Measurements from ENCODE around the gene SVEP1.

SVEP1 gene

DNA sequence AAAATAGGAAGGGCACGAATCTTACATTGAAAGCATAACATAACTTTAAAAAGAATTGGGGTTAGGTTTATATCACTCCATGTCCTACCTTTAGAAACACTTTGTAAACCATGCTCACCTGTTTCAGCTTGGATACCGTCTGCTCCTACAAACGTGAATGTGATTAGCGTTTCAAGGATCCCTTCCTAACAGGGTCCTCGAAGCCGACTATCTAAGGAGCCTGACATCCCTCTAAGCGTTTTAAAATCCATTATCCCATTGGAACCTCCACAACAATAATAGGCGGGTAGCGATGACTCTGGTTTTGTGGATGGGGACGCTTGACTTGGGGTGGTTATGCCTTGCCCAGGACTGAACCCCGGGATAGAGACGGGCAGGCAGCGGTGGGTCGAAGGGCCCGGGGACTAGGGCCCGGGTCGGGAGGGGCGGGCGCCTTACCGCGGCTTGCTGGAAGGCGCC lies 937 bp downstream of the SVEP1 start:
- Histone ChIP-seq H3K36me3 (no peaks in the 10 kb centered on the region), H3K4me1 (ENCODE audit: control insufficient read depth in 1 of 2, insufficient read depth in 1 of 2, low read depth in 1 of 2, low read length in 1 of 2) (peaks cover 5 to 10% of the 10 kb centered on the region in 2 experiments), H3K4me3 (ENCODE audit: low read depth in 1 of 2, low read length in 1 of 2) (no peak overlapping the region), H3K27ac (no peak overlapping the region), H3K9me3 (no peaks in the 10 kb centered on the region), H3K27me3 (peaks cover 96% of the 10 kb centered on the region)
- TF ChIP-seq, protein P1, sequence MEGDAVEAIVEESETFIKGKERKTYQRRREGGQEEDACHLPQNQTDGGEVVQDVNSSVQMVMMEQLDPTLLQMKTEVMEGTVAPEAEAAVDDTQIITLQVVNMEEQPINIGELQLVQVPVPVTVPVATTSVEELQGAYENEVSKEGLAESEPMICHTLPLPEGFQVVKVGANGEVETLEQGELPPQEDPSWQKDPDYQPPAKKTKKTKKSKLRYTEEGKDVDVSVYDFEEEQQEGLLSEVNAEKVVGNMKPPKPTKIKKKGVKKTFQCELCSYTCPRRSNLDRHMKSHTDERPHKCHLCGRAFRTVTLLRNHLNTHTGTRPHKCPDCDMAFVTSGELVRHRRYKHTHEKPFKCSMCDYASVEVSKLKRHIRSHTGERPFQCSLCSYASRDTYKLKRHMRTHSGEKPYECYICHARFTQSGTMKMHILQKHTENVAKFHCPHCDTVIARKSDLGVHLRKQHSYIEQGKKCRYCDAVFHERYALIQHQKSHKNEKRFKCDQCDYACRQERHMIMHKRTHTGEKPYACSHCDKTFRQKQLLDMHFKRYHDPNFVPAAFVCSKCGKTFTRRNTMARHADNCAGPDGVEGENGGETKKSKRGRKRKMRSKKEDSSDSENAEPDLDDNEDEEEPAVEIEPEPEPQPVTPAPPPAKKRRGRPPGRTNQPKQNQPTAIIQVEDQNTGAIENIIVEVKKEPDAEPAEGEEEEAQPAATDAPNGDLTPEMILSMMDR (IDR thresholded peaks at IDR 0.05): no peak

DNA sequence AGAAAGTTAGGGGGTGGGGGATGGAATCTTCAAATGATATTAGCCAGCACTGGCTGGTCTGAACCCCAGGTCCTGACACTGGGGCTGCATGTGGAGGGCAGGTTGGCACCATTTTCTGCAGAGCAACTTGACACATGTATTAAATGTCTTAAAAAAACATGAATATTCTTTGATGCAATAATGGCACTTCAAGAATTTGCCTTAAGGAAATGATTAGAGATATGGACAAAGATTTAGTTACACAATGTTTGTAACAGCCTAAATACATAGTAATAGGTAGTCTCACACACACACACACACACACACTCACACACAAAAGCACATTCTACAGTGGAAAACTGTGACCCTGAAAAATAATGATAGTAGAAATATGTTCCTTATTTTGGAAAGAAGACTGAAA lies 3.6 kb downstream of the SVEP1 start:
- Histone ChIP-seq H3K9me3 (no peaks in the 10 kb centered on the region), H3K27ac (no peak overlapping the region), H3K4me3 (ENCODE audit: low read depth in 1 of 2, low read length in 1 of 2) (no peak overlapping the region), H3K27me3 (peaks cover 80% of the 10 kb centered on the region), H3K36me3 (no peaks in the 10 kb centered on the region), H3K4me1 (ENCODE audit: control insufficient read depth in 1 of 2, insufficient read depth in 1 of 2, low read depth in 1 of 2, low read length in 1 of 2) (peaks cover 5 to 10% of the 10 kb centered on the region in 2 experiments)
- TF ChIP-seq, protein P1 (IDR thresholded peaks at IDR 0.05): no peak

DNA sequence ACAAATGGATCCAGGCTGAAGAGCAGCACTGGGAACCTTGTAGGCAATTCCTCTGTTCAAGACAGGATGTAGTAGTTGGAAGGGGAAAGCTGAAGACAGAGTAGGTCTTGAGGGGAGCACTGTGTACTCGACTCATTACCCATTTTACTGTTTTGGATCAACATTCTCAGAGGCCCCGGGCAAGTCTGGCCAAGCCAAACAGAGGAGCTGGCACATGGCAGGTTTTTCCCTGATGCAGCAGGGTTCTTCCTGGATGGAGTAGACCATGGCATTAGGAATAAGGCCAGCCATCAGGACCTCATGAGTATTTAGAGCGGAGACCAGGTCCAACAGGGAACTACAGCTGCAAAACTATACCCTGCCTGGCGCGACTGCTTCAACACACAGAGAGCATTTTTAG lies 4.4 kb downstream of the SVEP1 start:
- Histone ChIP-seq H3K9me3 (no peaks in the 10 kb centered on the region), H3K27me3 (peaks cover 72% of the 10 kb centered on the region), H3K27ac (no peak overlapping the region), H3K36me3 (no peaks in the 10 kb centered on the region), H3K4me3 (ENCODE audit: low read depth in 1 of 2, low read length in 1 of 2) (no peak overlapping the region), H3K4me1 (ENCODE audit: control insufficient read depth in 1 of 2, insufficient read depth in 1 of 2, low read depth in 1 of 2, low read length in 1 of 2) (peaks cover 5 to 10% of the 10 kb centered on the region in 2 experiments)
- TF ChIP-seq, protein P1 (IDR thresholded peaks at IDR 0.05): no peak

DNA sequence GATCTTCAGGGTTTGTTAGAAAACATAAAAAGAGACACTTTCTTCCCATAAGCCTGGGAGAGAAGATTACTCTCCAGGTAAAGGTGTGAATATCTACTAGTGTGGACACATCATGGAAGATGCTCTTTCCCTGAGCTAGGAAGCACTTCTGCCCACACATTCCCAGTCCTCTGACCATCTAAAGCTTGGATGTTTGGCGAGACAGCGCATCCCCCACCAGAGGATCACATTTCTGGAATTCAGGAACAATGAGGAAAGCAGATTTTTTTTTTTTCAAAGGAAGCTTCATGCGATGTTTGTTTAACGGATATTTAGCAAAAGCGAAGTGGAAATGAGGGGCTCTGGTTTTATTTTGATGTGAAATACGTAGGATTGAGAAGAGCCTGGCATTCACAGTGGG lies 6.2 kb downstream of the SVEP1 start:
- no peaks in the 10 kb centered on the region for H3K9me3 ChIP-seq
- H3K36me3 ChIP-seq: no peaks in the 10 kb centered on the region
- H3K27me3 ChIP-seq: peaks cover 53% of the 10 kb centered on the region
- TF ChIP-seq, protein P1 (IDR thresholded peaks at IDR 0.05): no peak
- no peak overlapping the region for H3K27ac ChIP-seq
- no peak overlapping the region for H3K4me3 ChIP-seq (ENCODE audit: low read depth in 1 of 2, low read length in 1 of 2)
- H3K4me1 ChIP-seq (ENCODE audit: control insufficient read depth in 1 of 2, insufficient read depth in 1 of 2, low read depth in 1 of 2, low read length in 1 of 2): no peaks in the 10 kb centered on the region

DNA sequence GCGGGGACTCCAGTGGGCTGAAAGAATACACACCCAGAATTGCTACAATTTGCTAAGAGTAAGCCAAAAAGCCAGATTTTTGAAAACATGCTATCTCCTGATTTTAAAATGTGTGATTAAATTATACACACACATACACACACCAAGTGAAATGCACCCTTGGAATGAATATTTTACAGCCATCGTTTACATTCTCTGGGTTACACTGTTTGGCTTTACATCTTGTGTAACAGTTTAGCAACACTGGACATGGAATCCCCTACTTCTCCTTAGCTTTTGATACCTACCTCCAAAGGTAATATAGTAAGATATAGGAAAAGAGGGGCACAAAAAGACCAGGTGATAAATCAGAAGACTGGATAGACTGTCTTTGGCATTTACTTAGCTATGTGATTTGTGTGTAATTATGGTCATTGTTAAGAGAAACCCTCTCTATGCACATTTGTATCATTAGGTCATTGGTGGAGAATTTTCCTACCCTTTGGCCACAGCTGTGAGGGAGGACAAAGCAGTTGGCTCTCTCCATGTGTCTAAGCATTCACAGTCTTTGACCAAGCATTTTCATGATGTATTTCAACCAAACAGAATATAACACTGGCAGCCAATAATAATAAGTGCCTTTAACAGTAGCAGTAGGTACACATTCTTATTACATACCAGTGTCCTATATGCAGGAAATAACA lies 7.6 kb downstream of the SVEP1 start:
- Histone ChIP-seq H3K4me1 (ENCODE audit: control insufficient read depth in 1 of 2, insufficient read depth in 1 of 2, low read depth in 1 of 2, low read length in 1 of 2) (no peaks in the 10 kb centered on the region), H3K4me3 (ENCODE audit: low read depth in 1 of 2, low read length in 1 of 2) (no peak overlapping the region), H3K27ac (no peak overlapping the region), H3K36me3 (no peaks in the 10 kb centered on the region), H3K27me3 (peaks cover 40% of the 10 kb centered on the region), H3K9me3 (no peaks in the 10 kb centered on the region)
- TF ChIP-seq, protein P1 (IDR thresholded peaks at IDR 0.05): no peak

Measured in neutrophil (primary cell).